NCI-H446 (cell line): ENCODE results near the gene CTNNBL1.
"Not testable (repeated sequence)": the region's sequence is repeated elsewhere in the genome, so short reads cannot be mapped to it uniquely, and the experiment has no call there.

Experiments
- DNase-seq, 2 experiments: peaks; one replicate each; lab custom pipeline; 2025; lab: John Stamatoyannopoulos, UW

Gene CTNNBL1

DNA sequence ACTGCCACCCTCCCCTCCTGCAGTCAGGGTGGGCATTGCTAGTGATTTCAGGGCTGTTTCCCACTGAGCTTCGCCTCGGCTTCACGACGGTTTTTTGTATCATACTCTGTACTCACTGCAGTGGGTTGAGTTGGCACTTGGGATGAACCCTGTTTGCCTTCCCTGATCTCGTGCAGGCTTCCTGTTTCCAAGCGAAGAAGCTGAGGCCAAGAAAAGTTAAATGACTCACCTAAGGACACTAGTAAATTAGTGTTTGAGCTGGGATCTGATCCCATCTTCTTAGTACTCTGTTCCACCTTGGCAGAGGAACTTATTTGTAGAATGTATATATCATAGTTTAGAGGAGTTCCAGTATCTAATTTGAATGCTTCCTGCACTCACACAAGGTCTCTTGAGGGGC, 158.8 kb downstream of the CTNNBL1 start:
- no peak for DNase-seq

DNA sequence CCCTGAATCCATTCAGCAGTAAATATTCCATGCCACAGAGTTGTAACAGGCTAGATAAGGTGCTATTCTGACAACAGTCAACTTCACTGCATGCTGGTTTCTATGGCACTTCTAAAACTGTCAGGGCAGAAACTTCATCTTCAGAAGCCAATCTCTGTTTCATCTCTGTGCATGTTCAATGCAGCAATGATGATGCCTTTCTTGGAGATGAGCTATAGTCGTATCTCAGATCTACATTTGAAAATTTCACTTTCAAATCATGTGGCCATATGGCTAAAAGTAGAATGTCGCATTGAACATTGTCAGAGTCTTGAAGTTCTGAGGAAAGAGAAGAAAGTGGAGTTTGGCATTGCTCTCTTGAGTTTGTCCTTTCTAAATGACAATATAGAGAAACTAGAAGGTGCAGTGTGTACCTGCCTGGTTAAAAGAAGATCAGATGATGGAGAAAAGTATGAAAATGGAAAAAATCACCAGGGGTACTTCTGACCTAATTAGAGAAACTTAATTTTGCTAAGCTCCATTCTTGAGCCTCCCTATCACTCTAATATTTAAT, 160.1 kb downstream of the CTNNBL1 start:
- no peak for DNase-seq

DNA sequence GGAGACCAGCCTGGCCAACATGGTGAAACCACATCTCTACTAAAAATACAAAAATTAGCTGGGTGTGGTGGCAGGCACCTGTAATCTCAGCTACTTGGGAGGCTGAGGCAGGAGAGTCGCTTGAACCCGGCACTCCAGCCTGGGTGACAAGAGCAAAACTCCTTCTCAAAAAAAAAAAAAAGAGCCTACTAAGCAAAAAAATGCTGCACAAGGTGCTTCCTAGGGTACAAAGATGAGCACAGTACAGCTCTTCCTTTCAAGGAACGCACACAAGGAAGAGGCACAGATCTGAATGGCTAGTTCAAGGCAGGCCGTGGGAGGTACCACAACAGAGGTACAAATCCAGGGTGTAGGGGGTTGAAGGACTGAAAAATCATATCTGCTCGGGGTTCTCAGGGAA, 162.2 kb downstream of the CTNNBL1 start:
- not testable (repeated sequence) for DNase-seq

DNA sequence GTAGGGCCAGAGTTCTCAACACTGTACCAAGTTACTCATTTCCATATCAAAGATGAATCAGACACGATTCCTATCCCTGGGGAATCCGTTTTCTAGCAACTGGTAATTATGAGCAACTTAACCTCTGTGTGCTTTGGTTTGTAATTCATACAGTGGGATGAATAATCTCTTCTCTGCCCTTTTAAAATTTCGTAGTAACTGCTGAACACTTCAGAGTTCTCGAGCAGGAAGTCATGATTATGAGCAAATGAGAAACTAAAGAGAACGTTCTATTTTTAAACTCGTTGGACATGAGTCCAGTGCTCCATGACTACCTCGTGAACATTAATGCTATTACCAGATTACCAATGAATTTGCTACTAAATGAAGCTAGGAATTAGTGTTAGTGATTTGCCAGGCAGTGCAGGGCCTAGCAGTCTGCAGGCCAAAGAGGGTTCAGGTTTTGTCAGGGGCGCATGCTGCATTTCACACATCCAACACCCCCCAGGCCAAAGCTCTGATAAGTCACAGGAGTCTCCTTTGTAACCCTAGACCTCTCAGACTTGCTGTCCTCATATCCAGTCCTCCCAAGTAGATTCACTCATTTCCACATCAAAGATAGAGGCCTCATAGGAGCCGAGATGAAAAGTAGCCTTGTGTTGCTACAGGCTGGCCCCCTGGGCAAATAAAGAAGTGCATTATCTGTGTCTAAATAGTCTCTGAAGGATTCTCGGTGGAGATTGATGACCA, 163.3 kb downstream of the CTNNBL1 start:
- DNase-seq = no peak

DNA sequence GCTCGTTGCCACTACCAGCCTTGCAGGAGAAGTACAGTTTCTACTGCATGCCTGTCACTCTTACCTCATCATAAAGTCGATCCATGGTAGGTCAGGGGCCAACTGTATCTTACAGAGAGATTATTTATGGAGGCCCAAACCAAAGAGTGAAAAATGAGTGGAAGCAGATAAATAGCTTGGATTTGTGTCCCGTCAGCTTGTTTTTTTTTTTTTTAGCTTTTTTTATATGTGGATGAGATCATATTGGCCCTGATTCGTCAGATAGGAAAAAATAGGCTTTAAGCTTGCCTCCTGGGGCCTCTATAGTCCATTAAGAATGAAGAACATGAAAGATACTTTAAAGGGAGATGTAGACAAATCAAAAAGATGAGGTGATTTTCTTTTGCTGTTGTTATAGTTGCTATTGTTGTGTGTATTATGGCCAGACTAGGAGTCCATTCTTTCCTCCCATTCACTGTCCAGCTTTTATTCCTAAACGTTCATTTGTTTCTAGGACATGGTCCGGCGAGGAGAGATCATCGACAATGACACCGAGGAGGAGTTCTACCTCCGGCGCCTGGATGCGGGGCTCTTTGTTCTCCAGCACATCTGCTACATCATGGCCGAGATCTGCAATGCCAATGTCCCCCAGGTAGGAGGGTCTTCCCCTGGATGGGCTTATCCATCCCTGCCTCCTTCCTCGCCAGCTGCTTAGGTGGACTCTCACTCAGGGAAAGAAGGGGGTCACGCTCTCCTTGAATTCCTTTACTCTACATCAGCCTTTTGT, 165.8 kb downstream of the CTNNBL1 start:
- DNase-seq = no peak

DNA sequence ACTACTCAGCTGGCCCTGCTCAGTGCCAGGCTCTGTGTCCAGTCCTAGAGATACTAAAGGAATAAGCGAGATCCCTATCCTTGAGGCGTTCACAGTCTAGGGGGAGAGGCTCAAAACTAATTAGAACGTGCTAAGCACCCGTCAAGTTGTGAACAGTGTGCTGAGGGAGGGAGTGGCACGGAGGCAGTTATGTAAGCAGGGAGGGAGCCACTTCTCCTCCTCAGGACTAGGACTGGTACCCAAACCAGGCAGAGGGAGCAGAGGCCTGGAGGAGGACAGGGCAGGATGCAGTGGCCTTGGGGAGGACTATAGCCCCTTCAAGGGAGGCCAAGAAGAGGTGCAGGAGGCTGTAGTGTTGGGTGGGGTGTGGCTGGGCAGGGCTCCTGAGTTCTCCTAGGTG, 169.5 kb downstream of the CTNNBL1 start:
- no peak for DNase-seq

DNA sequence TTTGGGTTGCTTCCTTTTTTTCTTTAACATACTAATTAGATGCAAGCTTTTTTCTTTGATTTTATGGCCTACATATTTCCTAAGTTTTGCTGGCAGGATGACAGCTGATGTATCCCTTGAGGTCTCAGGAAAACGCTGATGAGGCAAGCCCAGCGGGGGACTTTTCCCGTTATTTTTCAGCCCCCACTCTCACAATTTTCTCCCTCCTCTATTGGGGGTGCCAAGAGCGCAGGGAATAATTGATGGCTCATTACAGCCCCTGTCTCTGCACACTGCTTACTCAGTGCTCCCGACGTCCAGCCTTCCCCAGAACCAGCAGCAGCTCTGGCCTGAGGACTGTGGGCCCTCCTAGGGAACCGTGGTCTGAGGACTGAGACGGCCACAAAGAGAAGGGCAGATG, 170.5 kb downstream of the CTNNBL1 start:
- DNase-seq = no peak

DNA sequence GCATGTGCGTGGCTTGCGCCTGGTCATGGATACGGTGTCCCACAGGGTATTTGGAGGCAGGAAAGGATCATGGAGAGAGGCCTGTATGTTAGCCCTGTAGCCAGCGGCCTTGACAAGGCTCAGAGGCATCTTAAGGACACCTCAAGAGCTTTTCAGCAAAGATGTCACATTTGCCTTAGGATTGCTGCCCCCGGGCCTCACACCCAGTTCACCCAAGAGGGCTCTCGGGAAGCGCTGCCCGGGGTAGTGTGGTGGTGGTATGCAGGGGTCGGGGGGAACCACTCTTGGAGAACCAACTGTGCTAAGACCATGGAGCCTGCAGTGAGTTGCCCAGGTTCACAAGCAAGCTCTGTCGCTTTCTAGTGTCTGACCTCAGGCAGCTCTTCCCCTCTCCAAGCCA, 172.2 kb downstream of the CTNNBL1 start:
- DNase-seq = no peak

DNA sequence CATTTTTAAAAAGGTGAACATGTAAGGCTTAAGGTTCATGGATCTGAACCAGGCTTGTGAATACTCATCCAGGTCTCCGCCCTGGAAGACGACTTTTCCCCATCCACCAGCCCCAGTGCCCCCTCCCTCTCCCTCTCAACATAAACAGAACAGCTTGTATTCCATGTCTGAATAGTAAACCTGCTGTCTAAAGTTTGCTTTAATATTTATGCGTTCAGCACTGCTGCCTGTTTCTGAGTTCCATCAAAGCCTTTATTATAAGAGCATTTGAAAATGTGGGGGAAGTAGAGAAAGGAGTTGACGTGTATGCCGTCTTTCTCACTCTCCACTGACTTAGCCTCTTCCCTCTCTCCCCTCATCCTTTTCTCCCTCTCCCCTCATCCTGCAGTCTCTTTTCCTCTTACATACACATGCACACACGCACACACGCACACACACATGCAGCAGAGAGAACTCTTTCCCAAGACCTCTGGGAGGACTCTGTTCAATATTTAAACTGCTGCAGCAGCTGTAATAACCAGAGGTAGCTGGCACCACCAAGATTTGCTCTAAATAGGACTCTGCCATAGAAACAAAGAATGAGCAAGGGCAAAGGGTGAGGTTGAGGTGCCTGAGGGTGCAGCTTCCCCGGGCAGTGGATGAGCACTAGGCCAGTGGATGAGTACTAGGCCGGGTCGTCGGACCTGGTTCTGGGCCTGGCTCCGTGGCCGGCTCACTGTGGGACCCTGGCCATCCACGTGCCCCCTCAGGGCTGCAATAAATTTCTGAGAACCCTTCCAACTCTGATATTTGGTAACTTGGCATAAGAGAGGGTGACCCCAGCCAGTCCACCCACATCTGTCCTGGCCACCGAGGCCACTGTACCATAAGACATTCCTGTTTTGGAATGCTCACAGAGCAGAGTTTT, 173.7 kb downstream of the CTNNBL1 start:
- no peak for DNase-seq

DNA sequence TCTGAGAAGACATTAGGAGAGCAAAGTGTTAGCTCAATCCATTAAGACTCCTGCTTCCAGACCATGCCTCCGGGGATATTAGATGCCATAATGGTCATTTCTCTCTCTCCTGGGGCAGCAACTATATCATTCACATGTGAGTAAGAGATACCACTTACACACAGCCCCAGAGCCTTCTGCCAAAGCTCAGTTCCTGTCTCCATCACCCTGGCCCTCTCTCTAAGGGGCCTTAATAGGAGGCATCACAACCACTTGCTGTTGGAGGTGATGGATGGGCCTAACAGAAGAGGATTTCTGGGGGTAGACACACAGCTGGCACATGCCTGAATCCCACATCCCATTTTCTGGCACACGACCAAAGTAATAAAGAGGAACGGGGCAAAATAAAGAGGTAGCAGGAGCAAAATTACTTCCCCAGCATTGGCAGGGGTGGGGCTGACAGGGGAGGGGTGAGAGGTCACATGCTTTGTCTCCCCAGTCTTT, 175.1 kb downstream of the CTNNBL1 start:
- no peak for DNase-seq

DNA sequence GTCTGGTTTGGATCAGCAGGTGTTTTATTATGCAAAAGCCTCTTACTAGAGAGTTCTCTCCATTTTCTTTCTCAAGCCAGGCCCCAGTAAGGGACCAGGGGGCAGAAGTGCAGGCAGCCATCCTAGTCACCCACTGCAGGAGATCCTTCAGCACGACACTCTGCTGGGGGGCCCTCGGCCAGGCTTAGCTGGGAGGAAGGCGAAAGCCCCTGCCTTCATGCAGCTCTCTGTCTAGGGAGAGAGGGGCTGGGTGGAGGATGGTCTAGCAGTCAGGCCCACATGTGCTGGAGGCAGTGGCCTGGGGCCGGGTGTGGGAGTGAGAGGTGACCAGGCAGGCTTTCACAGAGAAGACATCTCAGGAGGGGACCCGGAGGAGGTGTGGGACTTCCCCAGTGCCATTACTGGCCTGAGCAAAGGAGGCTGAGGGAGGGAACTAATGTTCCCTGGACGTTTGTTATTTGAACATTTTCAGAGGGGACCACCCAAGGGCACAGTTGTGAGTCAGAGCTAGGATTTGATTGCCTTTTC, 175.6 kb downstream of the CTNNBL1 start:
- DNase-seq = no peak

DNA sequence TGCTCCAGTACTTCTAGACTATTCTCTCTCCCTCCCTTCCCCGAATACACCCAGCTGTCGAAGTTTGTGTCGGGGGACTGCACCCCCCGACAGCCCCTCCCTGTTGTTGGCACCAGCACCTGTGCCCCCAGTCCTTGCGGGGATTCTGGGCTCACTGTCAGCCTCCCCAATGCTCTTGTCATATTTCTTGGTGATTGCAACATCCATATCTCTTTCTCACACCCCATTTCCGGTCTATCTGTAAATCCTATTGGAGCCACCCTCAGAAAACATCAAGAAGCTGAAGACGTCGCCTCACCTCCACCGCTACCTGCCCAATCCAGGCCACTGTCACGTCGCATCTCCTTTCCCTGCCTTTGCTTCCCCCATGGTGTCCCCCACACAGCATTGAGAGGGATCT, 176.5 kb downstream of the CTNNBL1 start:
- DNase-seq = no peak

DNA sequence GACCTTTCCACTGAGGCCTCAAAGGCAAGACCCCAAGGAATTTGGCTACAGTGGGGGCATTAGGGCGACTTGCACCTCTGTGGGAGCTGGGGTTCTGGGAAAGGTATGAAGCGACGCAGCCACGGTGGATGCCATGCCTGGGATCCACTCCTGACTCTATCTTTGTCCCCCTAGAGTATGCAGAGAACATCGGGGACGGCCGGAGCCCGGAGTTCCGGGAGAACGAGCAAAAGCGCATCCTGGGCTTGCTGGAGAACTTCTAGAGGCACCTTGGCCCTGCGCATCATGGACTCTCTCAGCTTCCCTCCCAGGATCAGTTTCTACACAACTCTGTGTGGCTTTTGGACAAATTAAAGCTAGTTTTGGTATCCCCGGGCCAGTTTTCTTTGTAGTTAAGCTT, 177.9 kb downstream of the CTNNBL1 start:
- DNase-seq = no peak

DNA sequence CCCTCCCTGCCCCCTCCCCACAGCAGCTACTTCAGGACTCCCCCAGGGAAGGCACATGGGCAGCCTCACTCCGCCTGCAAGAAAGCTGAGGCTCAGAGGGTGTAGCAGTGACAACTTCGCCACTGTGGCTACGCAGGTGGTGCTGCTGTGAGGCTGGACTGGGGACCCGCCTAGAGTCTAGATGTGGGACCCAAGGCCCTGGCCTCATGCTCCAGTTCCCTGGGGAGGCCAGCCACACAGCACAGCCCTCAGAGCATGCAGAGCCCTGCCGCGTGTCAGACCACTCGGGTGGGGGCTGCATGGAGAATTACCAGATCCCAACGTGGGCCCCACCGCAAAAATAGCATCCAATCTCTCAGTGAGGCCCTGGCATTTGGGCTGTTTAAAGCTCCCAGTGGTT, 178.3 kb downstream of the CTNNBL1 start:
- no peak for DNase-seq

DNA sequence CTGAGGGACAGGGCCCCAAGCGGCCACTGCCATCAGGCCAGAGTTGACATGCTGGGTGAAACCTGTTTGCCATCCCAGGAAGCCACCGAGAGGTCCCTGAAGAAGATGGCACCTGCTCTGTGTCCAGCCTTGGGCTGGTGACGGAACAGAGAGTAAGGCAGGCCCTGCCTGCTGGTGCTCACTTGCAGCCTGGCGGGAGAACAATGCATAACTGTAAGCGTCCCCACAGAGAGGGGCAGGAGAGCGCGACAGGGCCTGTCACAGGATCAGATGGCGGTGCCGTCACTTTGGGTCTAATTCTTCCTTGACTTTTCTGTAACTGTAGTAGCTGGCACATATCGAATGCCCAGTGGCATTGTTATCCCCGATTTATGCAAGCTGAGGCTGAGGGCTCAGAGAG, 180.1 kb downstream of the CTNNBL1 start:
- no peak for DNase-seq

DNA sequence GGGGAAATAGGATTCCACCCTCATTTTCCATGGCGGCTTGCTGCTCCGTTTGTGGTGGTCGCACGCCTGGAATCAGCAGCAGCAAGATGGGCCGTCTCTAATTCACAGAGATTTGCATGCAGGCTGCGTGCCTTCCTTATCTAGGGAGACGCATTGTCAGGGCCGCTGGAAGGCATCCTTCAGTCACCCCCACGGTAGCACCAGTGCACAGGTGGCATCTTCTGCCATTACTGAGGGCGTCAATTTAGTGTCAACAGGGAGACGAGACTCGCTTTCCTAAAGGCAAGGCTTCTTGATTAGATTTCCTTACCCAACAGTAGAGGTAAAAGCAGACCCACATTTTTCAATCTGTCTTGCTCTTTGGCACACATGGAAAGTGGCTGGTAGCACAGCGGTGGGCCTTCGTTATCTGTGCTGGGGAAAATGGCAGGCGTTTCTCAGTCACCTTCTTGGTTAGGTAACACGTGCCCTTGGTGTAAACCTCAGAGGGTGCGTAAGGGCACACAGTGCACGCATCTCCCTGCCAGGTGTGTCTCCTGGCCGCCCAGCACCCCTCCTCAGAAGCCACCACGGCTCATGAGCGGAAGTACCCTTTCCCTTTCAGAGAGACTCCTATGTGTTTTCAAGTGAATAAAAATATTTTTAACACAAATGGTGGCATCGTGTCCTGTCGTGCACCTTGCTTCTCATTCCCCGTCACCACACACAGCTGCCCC, 181.8 kb downstream of the CTNNBL1 start:
- no peak for DNase-seq

DNA sequence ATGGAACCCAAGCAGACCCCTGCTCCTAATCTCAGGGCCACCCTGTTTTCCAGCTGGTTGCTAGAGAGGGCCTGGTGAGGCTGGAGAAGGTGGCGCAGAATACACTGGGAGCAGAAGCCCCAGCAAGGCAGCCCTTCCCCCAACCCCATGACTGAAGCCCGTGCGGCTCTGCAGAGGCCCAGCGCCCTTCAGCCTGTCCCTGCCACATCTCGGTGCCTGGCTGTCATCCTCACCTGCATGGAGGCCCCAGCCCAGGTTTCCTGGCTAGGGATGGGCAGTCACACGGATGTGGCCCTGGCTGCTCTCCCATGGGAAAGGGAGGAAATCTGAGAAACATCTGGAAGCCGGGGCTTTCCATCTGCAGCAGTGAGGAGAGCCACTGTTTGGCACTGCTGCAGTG, 183.0 kb downstream of the CTNNBL1 start:
- DNase-seq = no peak

DNA sequence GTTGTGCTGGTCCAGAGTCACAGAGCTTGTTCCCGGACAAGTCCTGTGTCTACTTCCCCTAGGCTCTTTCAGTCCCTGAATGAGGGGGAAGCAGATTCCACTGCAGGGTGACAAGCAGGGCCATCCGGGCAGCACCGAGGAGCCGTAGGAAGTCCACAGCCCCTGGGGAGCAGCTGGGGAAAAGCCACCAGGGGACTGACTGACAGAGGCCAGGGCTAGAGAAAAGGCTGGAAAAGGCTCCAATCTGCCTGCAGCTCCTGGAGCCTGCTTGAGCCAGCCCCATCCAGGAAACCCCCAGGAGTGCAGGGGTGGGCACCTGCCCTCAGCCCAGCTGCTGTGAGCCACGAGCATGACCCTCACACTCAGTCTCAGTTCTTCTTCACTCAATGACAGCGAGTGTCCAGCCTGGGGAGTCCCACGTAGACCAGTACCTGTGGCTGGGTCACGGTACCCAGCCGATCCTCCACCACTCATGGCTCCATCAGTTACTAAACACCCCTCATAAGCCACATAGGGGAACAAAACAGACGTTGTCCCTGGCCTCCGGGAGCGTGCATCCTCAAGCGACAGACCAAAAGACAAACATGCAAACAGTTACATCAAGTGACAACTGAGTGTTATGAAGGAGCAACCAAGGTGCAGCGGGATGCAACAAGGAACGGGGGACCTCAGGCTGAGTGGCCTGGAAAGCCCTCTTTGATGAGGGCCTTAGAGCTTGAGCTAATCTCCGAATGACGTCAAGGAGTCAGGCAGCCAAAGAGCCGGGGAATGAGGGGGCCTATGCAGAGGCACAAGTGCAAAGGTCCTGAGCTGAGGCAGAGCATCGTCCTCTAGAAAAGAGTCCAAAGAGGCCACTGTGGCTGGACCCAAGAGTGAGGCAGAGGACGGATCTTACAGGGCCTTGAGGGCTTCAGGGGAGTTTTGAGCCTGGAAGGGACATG, 184.3 kb downstream of the CTNNBL1 start:
- DNase-seq = no peak

DNA sequence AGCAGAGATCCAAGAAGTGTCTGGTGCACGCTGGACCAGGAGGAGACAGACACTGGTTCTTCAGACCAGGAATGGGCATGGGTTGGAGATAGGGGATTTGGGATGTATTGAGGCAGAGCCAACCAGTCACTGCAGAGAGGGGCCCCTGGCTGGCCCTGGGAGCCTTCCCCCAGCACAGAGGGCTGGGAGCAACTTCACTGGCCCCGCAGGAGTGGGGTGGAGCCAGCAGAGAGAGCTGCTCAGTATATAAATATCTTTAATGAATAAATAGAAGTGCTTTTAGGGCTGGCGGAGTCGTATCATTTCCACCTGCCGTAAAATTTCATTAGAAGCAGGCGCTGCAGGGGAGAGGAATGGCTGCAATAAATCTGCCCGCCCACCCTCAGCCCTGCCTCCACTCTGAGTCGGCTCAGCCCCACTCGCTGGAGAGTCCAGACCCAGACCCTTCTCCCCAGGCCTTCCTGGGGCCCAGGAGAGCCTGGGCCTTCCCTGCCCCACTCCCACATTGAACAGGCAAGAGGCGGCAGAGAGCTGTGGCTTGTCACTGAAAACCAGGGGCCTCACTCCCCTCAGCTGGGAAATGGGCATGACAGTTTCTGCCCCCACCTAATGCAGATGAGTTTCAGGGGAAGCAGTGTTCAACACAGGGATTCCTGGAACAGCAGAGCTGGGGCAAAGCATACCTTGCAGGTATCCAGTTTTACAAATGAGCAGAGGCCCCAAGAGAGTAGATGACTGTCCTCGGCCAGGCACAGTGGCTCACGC, 185.2 kb downstream of the CTNNBL1 start:
- DNase-seq = no peak
